ENCODE data around the gene TINCR. TPM values are rescaled to one million over a fixed set of nuclear protein-coding genes. Genes with fewer than 3 reads are reported as not detected.

TINCR gene
- polyA plus RNA-seq, 2 of the 4 experiments (the other 2 are of a cell fraction) = 1.2 to 1.8 TPM

DNA sequence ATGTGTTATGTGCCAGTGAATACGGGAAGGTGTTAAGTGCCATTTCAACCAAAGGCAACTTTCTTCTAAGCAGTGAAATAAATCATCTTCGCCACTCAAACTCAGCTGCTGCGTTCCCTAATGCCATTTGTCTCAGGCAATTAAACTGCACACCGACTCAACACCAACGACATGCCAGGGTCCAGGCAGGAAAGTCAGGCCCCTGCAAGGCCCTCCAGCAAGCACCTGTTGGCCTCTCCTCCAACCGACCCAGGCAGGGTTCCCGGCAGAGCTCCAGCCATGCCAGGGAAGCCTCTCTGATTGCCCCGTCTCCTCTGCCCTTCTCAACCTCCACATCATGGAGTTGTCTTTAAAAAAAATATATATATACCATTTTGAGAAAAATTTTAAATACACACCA lies 33.0 kb upstream of the TINCR start:
- CTCF ChIA-PET = no interaction called here
- Histone ChIP-seq H3K4me3 (no peak overlapping the region), H3K4me1 (no peaks in the 10 kb centered on the region), H3K9me3 (no peaks in the 10 kb centered on the region), H3K4me2 (no peak overlapping the region), H3K27ac (no peak overlapping the region)
- POLR2A ChIA-PET = no interaction called here
- no peak for FAIRE-seq
- no peak for ATAC-seq
- 90% methylated on average over 8 of the region's 8 CpGs for WGBS (ENCODE audit: missing lambda C conversion rate)
- no peak for TF ChIP-seq HOXA7 (CRISPR knock-in tag; IDR thresholded peaks at IDR 0.05)
- TF ChIP-seq CHD4 (IDR thresholded peaks at IDR 0.05; ENCODE audit: borderline replicate concordance) = no peak
- no peak for TF ChIP-seq ZFP36 (IDR thresholded peaks at IDR 0.05; ENCODE audit: borderline replicate concordance, partially characterized antibody)
- TF ChIP-seq JUNB (IDR thresholded peaks at IDR 0.05) = no peak
- TF ChIP-seq, protein P1, sequence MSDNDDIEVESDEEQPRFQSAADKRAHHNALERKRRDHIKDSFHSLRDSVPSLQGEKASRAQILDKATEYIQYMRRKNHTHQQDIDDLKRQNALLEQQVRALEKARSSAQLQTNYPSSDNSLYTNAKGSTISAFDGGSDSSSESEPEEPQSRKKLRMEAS (IDR thresholded peaks at IDR 0.05) = no peak
- TF ChIP-seq, protein P2, sequence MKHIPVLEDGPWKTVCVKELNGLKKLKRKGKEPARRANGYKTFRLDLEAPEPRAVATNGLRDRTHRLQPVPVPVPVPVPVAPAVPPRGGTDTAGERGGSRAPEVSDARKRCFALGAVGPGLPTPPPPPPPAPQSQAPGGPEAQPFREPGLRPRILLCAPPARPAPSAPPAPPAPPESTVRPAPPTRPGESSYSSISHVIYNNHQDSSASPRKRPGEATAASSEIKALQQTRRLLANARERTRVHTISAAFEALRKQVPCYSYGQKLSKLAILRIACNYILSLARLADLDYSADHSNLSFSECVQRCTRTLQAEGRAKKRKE (CRISPR knock-in tag; IDR thresholded peaks at IDR 0.05; ENCODE audit: low read depth) = no peak
- no peak for TF ChIP-seq NFE2L2 (conservative IDR thresholded peaks at IDR 0.05; ENCODE audit: low read length)
- no peak for TF ChIP-seq TFCP2L1 (CRISPR knock-in tag; IDR thresholded peaks at IDR 0.05)
- TF ChIP-seq, protein P3, sequence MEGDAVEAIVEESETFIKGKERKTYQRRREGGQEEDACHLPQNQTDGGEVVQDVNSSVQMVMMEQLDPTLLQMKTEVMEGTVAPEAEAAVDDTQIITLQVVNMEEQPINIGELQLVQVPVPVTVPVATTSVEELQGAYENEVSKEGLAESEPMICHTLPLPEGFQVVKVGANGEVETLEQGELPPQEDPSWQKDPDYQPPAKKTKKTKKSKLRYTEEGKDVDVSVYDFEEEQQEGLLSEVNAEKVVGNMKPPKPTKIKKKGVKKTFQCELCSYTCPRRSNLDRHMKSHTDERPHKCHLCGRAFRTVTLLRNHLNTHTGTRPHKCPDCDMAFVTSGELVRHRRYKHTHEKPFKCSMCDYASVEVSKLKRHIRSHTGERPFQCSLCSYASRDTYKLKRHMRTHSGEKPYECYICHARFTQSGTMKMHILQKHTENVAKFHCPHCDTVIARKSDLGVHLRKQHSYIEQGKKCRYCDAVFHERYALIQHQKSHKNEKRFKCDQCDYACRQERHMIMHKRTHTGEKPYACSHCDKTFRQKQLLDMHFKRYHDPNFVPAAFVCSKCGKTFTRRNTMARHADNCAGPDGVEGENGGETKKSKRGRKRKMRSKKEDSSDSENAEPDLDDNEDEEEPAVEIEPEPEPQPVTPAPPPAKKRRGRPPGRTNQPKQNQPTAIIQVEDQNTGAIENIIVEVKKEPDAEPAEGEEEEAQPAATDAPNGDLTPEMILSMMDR (IDR thresholded peaks at IDR 0.05) = no peak
- TF ChIP-seq POLR2AphosphoS2 (conservative IDR thresholded peaks at IDR 0.05; ENCODE audit: low read length) = no peak
- TF ChIP-seq, protein P4, sequence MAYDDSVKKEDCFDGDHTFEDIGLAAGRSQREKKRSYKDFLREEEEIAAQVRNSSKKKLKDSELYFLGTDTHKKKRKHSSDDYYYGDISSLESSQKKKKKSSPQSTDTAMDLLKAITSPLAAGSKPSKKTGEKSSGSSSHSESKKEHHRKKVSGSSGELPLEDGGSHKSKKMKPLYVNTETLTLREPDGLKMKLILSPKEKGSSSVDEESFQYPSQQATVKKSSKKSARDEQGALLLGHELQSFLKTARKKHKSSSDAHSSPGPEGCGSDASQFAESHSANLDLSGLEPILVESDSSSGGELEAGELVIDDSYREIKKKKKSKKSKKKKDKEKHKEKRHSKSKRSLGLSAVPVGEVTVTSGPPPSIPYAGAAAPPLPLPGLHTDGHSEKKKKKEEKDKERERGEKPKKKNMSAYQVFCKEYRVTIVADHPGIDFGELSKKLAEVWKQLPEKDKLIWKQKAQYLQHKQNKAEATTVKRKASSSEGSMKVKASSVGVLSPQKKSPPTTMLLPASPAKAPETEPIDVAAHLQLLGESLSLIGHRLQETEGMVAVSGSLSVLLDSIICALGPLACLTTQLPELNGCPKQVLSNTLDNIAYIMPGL (CRISPR knock-in tag; IDR thresholded peaks at IDR 0.05; ENCODE audit: borderline replicate concordance) = no peak
- TF ChIP-seq ESRRA (IDR thresholded peaks at IDR 0.05; ENCODE audit: borderline replicate concordance, low read length) = no peak
- TF ChIP-seq JUN (IDR thresholded peaks at IDR 0.05) = no peak
- TF ChIP-seq RNF2 (IDR thresholded peaks at IDR 0.05; ENCODE audit: borderline replicate concordance, low read depth) = no peak
- no peak for TF ChIP-seq ELK1 (IDR thresholded peaks at IDR 0.05; ENCODE audit: low read depth, low read length)
- TF ChIP-seq CEBPB (IDR thresholded peaks at IDR 0.05) = no peak
- no peak for TF ChIP-seq KDM1A (IDR thresholded peaks at IDR 0.05; ENCODE audit: low read depth)
- no peak for TF ChIP-seq MAFK (IDR thresholded peaks at IDR 0.05; ENCODE audit: partially characterized antibody)
- no peak for TF ChIP-seq CHD2 (IDR thresholded peaks at IDR 0.05; ENCODE audit: low read length, partially characterized antibody)
- TF ChIP-seq, protein P5, sequence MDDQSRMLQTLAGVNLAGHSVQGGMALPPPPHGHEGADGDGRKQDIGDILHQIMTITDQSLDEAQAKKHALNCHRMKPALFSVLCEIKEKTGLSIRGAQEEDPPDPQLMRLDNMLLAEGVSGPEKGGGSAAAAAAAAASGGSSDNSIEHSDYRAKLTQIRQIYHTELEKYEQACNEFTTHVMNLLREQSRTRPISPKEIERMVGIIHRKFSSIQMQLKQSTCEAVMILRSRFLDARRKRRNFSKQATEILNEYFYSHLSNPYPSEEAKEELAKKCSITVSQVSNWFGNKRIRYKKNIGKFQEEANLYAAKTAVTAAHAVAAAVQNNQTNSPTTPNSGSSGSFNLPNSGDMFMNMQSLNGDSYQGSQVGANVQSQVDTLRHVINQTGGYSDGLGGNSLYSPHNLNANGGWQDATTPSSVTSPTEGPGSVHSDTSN (IDR thresholded peaks at IDR 0.05) = no peak
- DNase-seq (ENCODE audit: low read depth in 1 of 2, low spot score in 1 of 2) = no peak

DNA sequence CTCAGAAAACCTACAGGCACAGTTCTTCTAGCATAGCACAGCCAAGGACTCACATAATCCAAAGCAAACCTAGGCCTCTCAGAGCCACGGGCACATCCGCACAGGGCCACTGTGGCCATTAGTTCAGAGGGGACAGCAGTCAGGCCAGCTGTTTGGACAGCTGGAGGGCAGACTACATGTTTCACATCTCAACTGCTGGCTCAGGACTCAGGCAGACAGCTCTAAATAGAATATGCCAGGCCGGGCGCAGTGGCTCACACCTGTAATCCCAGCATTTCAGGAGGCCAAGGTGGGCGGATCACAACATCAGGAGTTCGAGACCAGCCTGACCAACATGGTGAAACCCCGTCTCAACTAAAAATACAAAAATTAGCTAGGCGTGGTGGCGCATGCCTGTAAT lies 28.0 kb upstream of the TINCR start:
- POLR2A ChIA-PET = no interaction called here
- TF ChIP-seq, protein P6, sequence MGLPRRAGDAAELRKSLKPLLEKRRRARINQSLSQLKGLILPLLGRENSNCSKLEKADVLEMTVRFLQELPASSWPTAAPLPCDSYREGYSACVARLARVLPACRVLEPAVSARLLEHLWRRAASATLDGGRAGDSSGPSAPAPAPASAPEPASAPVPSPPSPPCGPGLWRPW (IDR thresholded peaks at IDR 0.05) = no peak
- TF ChIP-seq HDAC2 (IDR thresholded peaks at IDR 0.05) (no peak), FOSL2 (IDR thresholded peaks at IDR 0.05) (no peak), FOSL2 (CRISPR knock-in tag; IDR thresholded peaks at IDR 0.05) (no peak), HEYL (CRISPR knock-in tag; IDR thresholded peaks at IDR 0.05) (no peak), BCL3 (IDR thresholded peaks at IDR 0.05) (no peak), ZC3H11A (IDR thresholded peaks at IDR 0.05) (no peak), BHLHE40 (IDR thresholded peaks at IDR 0.05; ENCODE audit: low read depth, low read length) (no peak)
- TF ChIP-seq, protein P3 (IDR thresholded peaks at IDR 0.05) = no peak
- TF ChIP-seq, protein P1 (IDR thresholded peaks at IDR 0.05) = no peak

More for the DNA sequence above, 28.0 kb upstream of the TINCR start:
- no peaks in the 10 kb centered on the region for H3K9me3 ChIP-seq
- ATAC-seq = no peak
- WGBS (ENCODE audit: missing lambda C conversion rate) = 97% methylated on average over 8 of the region's 9 CpGs
- CTCF ChIA-PET = interaction anchor here (0.6 kb wide), 1 partner anchor 12 kb away, joined by 3 read pairs; no protein-coding TSS in a partner anchor
- FAIRE-seq = no peak
- no peak overlapping the region for H3K4me2 ChIP-seq
- no peak overlapping the region for H3K4me3 ChIP-seq
- DNase-seq (ENCODE audit: low read depth in 1 of 2, low spot score in 1 of 2) = no peak
- no peak overlapping the region for H3K27ac ChIP-seq
- H3K4me1 ChIP-seq = no peaks in the 10 kb centered on the region
